ENCODE data around the gene NTHL1.

- TF ChIP-seq, protein P1, sequence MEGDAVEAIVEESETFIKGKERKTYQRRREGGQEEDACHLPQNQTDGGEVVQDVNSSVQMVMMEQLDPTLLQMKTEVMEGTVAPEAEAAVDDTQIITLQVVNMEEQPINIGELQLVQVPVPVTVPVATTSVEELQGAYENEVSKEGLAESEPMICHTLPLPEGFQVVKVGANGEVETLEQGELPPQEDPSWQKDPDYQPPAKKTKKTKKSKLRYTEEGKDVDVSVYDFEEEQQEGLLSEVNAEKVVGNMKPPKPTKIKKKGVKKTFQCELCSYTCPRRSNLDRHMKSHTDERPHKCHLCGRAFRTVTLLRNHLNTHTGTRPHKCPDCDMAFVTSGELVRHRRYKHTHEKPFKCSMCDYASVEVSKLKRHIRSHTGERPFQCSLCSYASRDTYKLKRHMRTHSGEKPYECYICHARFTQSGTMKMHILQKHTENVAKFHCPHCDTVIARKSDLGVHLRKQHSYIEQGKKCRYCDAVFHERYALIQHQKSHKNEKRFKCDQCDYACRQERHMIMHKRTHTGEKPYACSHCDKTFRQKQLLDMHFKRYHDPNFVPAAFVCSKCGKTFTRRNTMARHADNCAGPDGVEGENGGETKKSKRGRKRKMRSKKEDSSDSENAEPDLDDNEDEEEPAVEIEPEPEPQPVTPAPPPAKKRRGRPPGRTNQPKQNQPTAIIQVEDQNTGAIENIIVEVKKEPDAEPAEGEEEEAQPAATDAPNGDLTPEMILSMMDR (IDR thresholded peaks at IDR 0.05) = no peak
- no peak for TF ChIP-seq POLR2A (IDR thresholded peaks at IDR 0.05)
These were observed 13.4 kb upstream of the NTHL1 start for GRCh38 chr16:2061023-2061422.

All from ovary (tissue), 3 donors.